ENCODE results near the gene ZNF22.

ZNF22 gene

GRCh38 chr10:44974628-44975430 is 25.9 kb upstream of the ZNF22 start:
- peak; percentile 88 for DNase-seq (ENCODE audit: low spot score)
- peak; percentile 89 for TF ChIP-seq CTCF (IDR thresholded peaks at IDR 0.05; ENCODE audit: extremely low read depth, missing control alignments)

DNA sequence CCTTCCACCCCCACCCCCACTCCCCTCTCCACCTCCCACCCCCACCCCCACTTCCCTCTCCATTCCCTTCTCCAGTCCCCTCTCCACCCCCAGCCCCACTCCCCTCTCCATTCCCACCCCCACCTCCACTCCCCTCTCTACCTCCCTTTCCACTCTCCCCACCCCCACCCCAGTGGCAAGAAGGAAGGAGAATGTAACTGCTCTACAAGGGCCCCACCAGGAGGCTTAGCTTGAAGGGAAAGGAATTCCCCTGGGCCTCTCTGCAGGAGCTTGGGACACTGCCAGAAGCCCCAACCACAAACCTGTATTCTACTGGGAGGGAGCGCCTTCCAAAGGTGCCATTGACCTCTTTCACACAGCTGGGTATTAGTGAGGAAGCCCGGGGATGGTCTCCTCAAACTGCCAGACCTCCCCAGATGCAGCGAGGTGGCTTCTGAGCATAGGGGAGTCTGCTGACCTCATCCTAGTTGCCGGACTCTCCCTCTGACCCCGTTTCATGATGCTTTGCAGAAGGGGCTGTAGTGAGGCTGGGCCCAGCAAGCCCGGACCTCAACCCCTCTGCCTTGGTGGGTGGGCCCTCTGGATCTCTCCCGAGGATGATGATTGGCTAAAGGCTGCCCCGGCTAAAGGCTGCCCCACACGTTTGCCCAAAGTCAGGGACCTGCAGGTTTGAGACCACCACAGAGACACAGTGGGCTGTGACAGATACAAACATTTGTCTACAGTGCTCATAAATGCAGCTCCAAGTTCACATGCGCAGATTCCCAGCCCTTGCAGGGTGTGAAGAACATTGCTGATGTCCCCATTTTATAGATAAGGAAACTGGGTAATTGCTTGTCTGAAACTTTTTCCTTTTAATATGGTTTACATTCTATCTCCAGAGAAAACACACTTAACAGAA is 25.0 kb upstream of the ZNF22 start:
- no peak for DNase-seq (ENCODE audit: low spot score)
- no peak for TF ChIP-seq CTCF (IDR thresholded peaks at IDR 0.05; ENCODE audit: extremely low read depth, missing control alignments)

- TF ChIP-seq CTCF (IDR thresholded peaks at IDR 0.05; ENCODE audit: extremely low read depth, missing control alignments), result no peak
- no peak for DNase-seq (ENCODE audit: low spot score)
Measured at GRCh38 chr10:44976352-44977198, 24.1 kb upstream of the ZNF22 start.

DNA sequence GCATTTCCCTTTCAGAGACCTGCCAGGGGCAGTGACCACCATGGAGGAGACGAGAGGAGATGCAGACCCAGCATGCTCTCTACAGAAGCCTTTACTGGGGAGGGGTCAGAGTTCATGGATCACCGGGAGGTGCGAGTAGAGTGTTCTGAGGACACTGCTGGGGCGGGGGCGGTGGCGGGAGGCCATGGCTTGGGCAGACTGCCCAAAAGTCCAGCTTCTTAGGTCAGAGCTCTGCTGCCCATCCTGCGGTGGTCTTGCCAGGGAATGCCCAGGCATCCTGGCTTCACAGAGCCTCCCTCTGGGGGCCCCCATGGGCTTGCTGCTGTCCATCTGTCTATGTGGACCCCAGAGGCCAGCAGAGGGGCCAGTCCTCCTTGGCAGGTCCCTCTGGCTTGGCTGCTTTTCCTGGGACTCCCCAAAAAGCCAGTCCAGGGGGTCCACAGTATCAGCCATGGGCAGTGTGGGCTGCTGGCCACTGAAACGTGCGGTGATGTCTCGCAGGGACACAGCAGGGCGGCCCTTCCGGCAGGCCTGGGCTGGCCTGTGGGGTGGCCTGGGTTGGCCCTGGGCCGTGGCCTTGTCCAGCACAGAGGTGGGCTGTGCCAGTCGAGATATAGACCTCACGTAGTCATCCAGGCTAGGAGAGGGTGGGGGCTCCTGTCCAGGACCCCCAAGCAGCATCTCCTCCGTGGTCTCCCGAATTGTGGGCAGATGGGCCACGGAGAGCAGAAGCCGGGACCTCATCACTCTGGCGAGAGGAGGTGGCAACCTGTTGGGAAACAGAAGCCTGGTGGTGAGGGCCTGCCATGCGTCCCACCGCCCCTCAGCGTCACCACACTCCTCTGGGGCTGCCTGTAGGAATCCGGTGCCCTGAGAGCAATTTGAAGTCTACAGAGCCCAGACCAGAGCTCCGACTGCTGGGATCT is 23.2 kb upstream of the ZNF22 start:
- TF ChIP-seq CTCF (IDR thresholded peaks at IDR 0.05; ENCODE audit: extremely low read depth, missing control alignments), result no peak
- DNase-seq (ENCODE audit: low spot score), result no peak

DNA sequence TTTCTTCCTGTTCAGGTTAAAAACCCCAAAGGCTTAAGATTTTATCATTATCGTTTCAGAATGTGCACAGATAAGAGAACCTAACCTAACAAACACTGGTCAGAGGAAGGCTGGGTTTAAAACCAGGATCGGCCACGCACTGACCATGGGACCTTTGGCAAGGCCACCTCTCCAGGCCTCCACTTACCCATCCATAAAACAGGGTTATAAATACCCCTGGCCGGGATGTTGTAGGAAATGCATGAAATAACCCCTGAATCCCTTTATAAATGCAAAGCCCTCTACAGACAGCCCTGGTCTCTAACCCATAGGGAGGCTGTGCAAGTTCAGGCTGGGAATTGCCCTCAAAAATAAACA is 22.5 kb upstream of the ZNF22 start:
- no peak for DNase-seq (ENCODE audit: low spot score)
- no peak for TF ChIP-seq CTCF (IDR thresholded peaks at IDR 0.05; ENCODE audit: extremely low read depth, missing control alignments)

DNA sequence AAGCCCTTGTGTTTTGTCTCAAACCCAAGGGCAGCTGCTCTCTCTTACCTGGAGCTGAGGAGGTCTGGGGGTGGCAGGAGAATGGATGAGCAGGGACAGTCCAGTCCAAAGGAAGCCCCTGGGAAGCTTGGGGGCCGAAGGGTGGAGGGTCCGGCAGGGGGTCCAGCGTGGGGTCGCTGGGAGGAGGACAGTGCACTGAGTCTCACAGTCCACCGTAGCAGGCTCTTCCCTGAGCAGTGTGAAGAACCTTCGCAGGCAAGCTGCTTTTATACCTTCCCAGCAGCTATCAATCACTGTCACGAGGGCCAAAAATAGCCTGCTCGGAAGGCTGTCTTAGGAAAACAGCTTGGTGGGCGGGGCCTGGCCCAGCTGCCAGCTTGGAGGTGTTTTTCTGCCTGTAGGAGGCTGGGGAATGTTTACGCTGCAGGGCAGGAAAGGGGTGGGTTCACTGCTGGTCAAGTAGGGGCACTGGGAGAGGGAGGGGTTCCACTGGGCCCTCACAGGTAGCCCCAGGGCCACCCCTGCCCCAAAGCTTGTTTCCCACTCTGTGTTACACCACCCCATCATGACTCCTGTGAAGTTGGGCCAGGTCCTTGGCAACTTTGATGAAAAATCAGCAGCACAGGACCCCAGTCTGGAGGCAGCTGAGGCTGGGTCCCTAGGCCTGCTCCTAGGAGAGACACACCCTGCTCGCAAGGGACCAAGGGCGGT is 22.0 kb upstream of the ZNF22 start, which contains the start of gene DEPP1:
Gene DEPP1, minus strand, starts transcription at position 240 of the 711 bp plus-strand sequence. CDS start 779 bp downstream, outside the sequence.
- peak; percentile 63 for DNase-seq (ENCODE audit: low spot score)
- no peak for TF ChIP-seq CTCF (IDR thresholded peaks at IDR 0.05; ENCODE audit: extremely low read depth, missing control alignments)

All from GM20000 (cell line).